GM13976 (cell line): ENCODE results near the gene TBL1Y.
"Not testable (repeated sequence)": the region's sequence is repeated elsewhere in the genome, so short reads cannot be mapped to it uniquely, and the experiment has no call there.

Source experiments
- DNase-seq: peaks from one replicate; pipeline ENCODE4 v3.0.0; 2012; ENCODE audit warnings: low spot score
- in situ Hi-C: fragments of 300-500 bp; cut with MboI; formaldehyde crosslinking; loops from one replicate; pipeline ENCODE4 v1.12.0; 2022; ENCODE audit warnings: low sequenced_read_pairs, mixed read lengths, inconsistent platforms; ENCODE audit not compliant: unreplicated experiment
- TF ChIP-seq, protein P1 (sequence below): IDR thresholded peaks from 2 replicates; pipeline ENCODE4 v1.5.1; 2012; ENCODE audit warnings: borderline replicate concordance, mild to moderate bottlenecking; ENCODE audit not compliant: insufficient read depth; ENCODE audit errors: extremely low read depth, missing control alignments, control extremely low read depth

The TBL1Y gene

DNA sequence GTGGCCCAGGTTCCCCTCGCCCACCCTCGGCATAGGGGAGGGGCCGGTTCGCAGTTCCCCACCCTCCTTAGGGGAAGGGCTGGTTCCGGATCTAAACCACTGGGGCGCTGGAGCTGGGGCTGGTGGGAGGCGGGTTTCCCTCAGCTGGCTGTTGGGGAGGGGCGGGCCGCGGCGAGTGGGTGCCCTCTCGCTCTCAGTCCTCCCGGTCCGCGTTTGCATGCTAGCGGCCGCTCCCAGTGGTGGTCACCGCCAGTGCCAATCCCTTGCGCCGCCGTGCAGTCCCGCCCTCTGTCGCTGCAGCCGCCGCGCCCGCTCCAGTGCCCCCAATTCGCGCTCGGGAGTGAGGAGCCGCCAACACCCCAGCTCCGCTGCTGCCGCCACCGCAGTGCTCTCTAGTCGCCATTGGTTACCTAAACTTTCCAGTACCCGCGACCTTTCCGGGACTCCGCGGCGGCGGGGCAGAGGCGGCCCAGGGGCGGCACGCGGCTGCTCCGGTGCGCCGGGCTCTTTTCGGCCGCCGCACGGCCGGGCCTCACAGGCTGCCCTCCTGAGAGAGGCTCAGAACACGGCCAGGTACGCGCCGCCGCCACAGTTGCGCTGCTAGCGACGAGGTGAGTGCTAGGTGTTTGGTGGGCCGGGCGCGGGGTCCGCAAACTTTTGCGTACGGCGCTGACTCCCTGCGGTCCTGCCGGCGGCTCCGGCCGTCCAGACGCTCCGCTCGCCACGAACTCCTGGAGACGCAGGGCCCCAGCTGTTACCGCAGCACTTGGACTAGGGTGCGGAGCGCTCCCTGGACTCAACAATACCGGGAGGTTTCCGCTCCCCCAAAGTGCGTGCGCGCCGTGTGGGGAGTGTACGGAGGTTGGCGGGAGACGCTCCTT, at the start of gene TBL1Y:
Gene TBL1Y, plus strand, starts transcription at position 326 of the 881 bp plus-strand sequence. CDS start 114,388 bp downstream, outside the sequence.
- TF ChIP-seq, protein P1, sequence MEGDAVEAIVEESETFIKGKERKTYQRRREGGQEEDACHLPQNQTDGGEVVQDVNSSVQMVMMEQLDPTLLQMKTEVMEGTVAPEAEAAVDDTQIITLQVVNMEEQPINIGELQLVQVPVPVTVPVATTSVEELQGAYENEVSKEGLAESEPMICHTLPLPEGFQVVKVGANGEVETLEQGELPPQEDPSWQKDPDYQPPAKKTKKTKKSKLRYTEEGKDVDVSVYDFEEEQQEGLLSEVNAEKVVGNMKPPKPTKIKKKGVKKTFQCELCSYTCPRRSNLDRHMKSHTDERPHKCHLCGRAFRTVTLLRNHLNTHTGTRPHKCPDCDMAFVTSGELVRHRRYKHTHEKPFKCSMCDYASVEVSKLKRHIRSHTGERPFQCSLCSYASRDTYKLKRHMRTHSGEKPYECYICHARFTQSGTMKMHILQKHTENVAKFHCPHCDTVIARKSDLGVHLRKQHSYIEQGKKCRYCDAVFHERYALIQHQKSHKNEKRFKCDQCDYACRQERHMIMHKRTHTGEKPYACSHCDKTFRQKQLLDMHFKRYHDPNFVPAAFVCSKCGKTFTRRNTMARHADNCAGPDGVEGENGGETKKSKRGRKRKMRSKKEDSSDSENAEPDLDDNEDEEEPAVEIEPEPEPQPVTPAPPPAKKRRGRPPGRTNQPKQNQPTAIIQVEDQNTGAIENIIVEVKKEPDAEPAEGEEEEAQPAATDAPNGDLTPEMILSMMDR, result no peak
- in situ Hi-C loops, result no loop called here
- no peak for DNase-seq

DNA sequence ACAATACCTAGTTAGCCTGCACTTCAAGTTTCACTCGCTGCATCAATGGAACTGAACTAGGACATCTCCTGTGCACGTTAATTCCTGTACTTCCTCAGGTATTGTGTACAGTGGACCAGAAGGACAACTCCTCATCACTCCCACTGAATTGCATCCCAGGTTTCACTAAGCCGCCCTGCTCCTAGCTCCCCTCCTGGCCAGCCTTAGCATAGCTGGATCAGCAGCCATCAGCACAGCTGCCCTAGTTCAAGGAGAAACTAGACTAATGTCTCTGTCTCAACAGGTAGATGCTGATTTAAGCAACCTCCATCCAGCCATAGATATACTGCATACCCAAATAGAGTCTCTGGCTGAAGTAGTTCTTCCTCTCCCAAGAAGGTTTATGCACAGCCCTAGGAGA, 16.0 kb upstream of the TBL1Y start:
- TF ChIP-seq, protein P1, result no peak
- in situ Hi-C loops, result no loop called here
- DNase-seq, result no peak

DNA sequence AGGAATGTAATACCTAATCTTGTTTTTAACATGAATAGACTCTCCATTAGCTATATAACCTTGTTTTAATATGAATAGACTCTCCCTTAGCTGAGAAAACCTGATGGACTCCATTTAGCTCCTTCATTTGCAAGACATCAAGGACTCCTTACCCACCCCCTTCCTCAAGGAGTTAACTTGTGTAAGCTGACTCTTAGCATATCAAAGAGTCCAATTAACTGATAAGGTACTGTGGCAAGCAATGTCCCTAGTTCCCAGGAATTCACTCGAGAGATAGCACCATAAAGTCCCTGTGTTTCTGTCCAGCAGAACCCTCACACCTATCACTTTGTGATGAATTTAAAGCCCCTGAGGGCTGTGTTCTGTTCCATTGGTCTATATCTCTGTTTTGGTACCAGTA, 15.3 kb upstream of the TBL1Y start:
- in situ Hi-C loops, result no loop called here

DNA sequence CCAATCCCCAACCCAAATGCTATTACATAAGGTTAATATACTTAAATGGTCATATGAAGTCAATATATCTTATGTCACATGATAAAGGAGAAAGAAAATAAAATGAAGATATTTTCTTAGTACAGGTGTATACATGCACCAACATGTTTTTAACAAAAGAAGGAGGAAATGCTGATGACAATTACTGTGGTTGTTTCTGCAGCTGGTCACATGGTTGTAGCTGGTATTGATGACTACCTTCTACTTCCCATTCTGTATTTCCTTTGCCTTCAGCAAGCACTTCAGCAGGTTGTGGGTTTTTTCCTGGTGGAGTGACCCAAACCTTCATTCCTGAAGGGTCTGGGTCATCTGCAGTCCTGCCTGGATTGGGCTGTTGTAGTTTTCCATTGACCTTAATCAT, 8.4 kb upstream of the TBL1Y start:
- DNase-seq, in situ Hi-C loops: not testable (repeated sequence)

More for the DNA sequence above, 15.3 kb upstream of the TBL1Y start:
- no peak for DNase-seq
- TF ChIP-seq, protein P1, result no peak

DNA sequence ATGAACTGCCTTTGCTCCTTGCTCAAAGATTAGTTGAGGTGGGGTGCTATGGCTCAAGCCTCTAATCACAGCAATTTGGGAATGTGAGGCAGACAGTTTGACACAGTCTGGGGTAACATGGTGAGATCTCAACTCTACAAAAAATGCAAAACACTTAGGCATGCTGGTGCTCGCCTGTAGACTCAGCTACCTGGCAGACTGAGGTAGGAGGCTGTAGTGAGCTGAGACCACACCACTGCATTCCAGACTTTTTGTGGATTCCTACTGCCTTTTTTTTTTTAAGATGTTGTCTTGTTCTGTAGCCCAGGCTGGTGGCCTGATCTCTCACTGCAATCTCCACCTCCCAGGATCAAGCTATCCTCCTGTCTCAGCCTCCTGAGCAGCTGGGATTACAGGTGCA, 2.9 kb upstream of the TBL1Y start:
- in situ Hi-C loops, result no loop called here
- TF ChIP-seq, protein P1, result no peak
- no peak for DNase-seq

DNA sequence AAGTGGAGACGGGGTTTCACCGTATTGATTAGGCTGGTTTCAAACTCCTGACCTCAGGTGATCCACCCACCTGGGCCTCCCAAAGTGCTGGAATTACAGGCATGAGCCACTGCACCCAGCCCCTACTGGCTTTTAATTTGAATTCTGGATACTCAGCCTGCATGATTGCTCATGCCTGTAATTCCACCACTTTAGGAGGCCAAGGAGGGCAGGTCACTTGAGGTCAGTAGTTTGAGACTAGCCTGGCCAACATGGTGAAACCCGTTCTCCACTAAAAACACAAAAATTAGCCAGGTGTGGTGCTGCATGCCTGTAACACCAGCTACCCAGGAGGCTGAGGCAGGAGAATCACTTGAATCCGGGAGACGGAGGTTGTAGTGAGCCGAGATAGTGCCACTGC, 2.5 kb upstream of the TBL1Y start:
- in situ Hi-C loops, DNase-seq: not testable (repeated sequence)

DNA sequence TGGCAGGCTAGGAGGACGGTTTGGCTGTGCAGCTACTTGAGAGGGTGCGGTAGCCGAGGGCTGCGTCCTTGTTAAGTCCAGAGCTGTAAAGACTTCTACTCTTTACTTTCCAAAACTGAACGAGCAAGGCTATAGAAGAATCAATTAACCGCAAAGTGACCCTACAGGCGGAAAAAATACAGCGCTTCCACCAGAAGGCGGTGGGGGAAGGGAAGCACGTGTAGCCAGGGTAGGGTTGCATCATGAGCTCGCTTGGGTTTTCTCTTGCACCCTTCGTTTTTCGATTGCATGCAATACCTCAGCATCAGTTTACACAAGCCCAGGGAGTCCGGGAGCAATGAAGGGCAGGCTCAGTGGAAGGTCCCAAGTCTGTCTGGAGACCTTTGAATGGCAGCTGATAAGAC, 1.4 kb upstream of the TBL1Y start:
- no peak for DNase-seq
- TF ChIP-seq, protein P1, result no peak
- in situ Hi-C loops, result no loop called here
